Tracheal epithelial cell (primary cell): ENCODE results near the gene CADPS. TPM values are rescaled to one million over a fixed set of nuclear protein-coding genes. Genes with fewer than 3 reads are reported as not detected.

ENCODE experiments used
- total RNA-seq: library from RNA; depleted of rRNA; stranded (reverse); fragments of >200 nt; gene quantifications from 2 replicates; pipeline ENCODE4 v1.2.1, GENCODE V29; 2014

The CADPS gene
- total RNA-seq = under 0.01 TPM in 1 of 2 replicates, not detected in the other

GRCh38 chr3:62874711-62875557 lies at the start of gene CADPS:
Gene CADPS (minus strand): TSS chr3:62875416. CDS start chr3:62875029, 387 bp downstream.

GRCh38 chr3:62373215-62373614 lies 502.0 kb downstream of the CADPS start, which contains the start of gene FEZF2:
Gene FEZF2 (minus strand): TSS chr3:62373550. CDS start chr3:62372868, 682 bp downstream.

